CD14-positive monocyte (primary cell): ENCODE results near the gene ACAA1. TPM values are rescaled to one million over a fixed set of nuclear protein-coding genes. Genes with fewer than 3 reads are reported as not detected.
A peak's percentile ranks its signal among the peaks of the same experiment; 100 is the strongest.

Experiments
- DNase-seq, 3 donors: peaks; one replicate each; pipeline ENCODE4 v3.0.0-alpha.2; 2011 to 2022
- H2AFZ ChIP-seq: 2 replicates; pipeline ENCODE4 v1.6.0; 2012; ENCODE audit warnings: mild to moderate bottlenecking, low read depth, low read length, inconsistent platforms; ENCODE audit not compliant: insufficient read depth, poor library complexity, severe bottlenecking
- H3K27ac ChIP-seq, 2 donors: 1 replicate in 1 of 2; 2 replicates in 1 of 2; pipeline ENCODE4 v1.5.1; 2012 to 2013; ENCODE audit warnings: low read length in 2 of 2, control low read depth in 1 of 2, inconsistent platforms in 1 of 2, low read depth in 1 of 2, mild to moderate bottlenecking in 1 of 2
- H3K27me3 ChIP-seq, 2 donors: one replicate each; pipeline versions ENCODE4 v1.6.0 to v1.6.1; 2011 to 2013; ENCODE audit warnings: low read length in 2 of 2; ENCODE audit not compliant: control insufficient read depth in 2 of 2, insufficient read depth in 2 of 2
- H3K36me3 ChIP-seq, 2 donors: replicated peaks in 1 of 2; 1 replicate in 1 of 2; 2 replicates in 1 of 2; pipeline versions ENCODE4 v1.5.1 to v1.6.1; 2012 to 2013; ENCODE audit warnings: low read length in 2 of 2, control low read depth in 1 of 2, inconsistent platforms in 1 of 2, mild to moderate bottlenecking in 1 of 2; ENCODE audit not compliant: insufficient read depth in 2 of 2, control insufficient read depth in 1 of 2
- H3K4me1 ChIP-seq, 2 donors: 1 replicate in 1 of 2; 2 replicates in 1 of 2; pipeline versions ENCODE4 v1.5.1 to v1.6.1; 2012 to 2013; ENCODE audit warnings: low read length in 2 of 2, control low read depth in 1 of 2, inconsistent platforms in 1 of 2, mild to moderate bottlenecking in 1 of 2, moderate library complexity in 1 of 2; ENCODE audit not compliant: insufficient read depth in 2 of 2, control insufficient read depth in 1 of 2
- H3K4me2 ChIP-seq: replicated peaks from 2 replicates; pipeline ENCODE3; 2012; ENCODE audit warnings: low read length, moderate library complexity, mild to moderate bottlenecking; ENCODE audit not compliant: poor library complexity, severe bottlenecking; ENCODE audit errors: extremely low read depth
- H3K4me3 ChIP-seq, 3 experiments: fragments of 200-600 bp in 1 of 3; sonication (generic) in 1 of 3; replicated peaks in 1 of 3; 1 replicate in 2 of 3; 2 replicates in 1 of 3; pipeline ENCODE4 v1.5.1; 2011 to 2013; ENCODE audit warnings: low read length in 3 of 3, mild to moderate bottlenecking in 3 of 3, control low read depth in 2 of 3, low read depth in 2 of 3, inconsistent platforms in 1 of 3, moderate library complexity in 1 of 3
- H3K79me2 ChIP-seq: 2 replicates; pipeline ENCODE4 v1.6.0; 2012; ENCODE audit warnings: mild to moderate bottlenecking, control low read depth, inconsistent platforms, low read length, moderate library complexity; ENCODE audit not compliant: insufficient read depth
- H3K9ac ChIP-seq: 2 replicates; pipeline ENCODE4 v1.6.0; 2017; ENCODE audit warnings: low read length, mild to moderate bottlenecking; ENCODE audit not compliant: insufficient read depth, poor library complexity, severe bottlenecking
- H3K9me3 ChIP-seq, 2 donors: replicated peaks in 1 of 2; 1 replicate in 1 of 2; 2 replicates in 1 of 2; pipeline versions ENCODE4 v1.5.1 to v1.6.1; 2012 to 2013; ENCODE audit warnings: low read length in 2 of 2, control low read depth in 1 of 2; ENCODE audit not compliant: control insufficient read depth in 1 of 2, insufficient read depth in 1 of 2
- H4K20me1 ChIP-seq: 2 replicates; pipeline ENCODE4 v1.6.0; 2012; ENCODE audit warnings: mild to moderate bottlenecking, low read length, control low read depth, moderate library complexity; ENCODE audit not compliant: insufficient read depth
- H3K27ac Mint-ChIP-seq, 7 donors: one replicate each; pipeline ENCODE4 v1.8.0; 2020; ENCODE audit warnings: mild to moderate bottlenecking in 7 of 7, mixed read lengths in 7 of 7, moderate library complexity in 6 of 7, inconsistent platforms in 2 of 7
- H3K27me3 Mint-ChIP-seq, 3 donors: one replicate each; pipeline ENCODE4 v1.8.0; 2021 to 2022; ENCODE audit warnings: low read depth in 3 of 3, mild to moderate bottlenecking in 3 of 3, mixed read lengths in 3 of 3, moderate library complexity in 3 of 3, inconsistent platforms in 1 of 3
- H3K36me3 Mint-ChIP-seq, 2 donors: one replicate each; pipeline ENCODE4 v1.8.0; 2020; ENCODE audit warnings: mixed read lengths in 2 of 2, inconsistent platforms in 1 of 2, mild to moderate bottlenecking in 1 of 2
- H3K4me1 Mint-ChIP-seq: one replicate; pipeline ENCODE4 v1.8.0; 2020; ENCODE audit warnings: mild to moderate bottlenecking, mixed read lengths
- H3K4me3 Mint-ChIP-seq, 2 donors: one replicate each; pipeline ENCODE4 v1.8.0; 2020; ENCODE audit warnings: mild to moderate bottlenecking in 2 of 2, mixed read lengths in 2 of 2, moderate library complexity in 1 of 2
- H3K9me3 Mint-ChIP-seq, 7 donors: one replicate each; pipeline ENCODE4 v1.8.0; 2020 to 2022; ENCODE audit warnings: mixed read lengths in 7 of 7, mild to moderate bottlenecking in 6 of 7, moderate library complexity in 6 of 7, inconsistent platforms in 2 of 7
- CTCF ChIP-seq: fragments of 200-600 bp; IDR thresholded peaks from one replicate; pipeline ENCODE4 v1.8.0; 2022; ENCODE audit warnings: antibody characterized with exemption, mild to moderate bottlenecking
- WGBS: methylation state at CpG from one replicate; pipeline ENCODE4 v1.1.5; 2013; ENCODE audit warnings: missing lambda C conversion rate; ENCODE audit not compliant: insufficient coverage; 5-methylcytosine and 5-hydroxymethylcytosine counted together
- intact Hi-C, 2 donors: fragments of 100-400 bp; cut with micrococcal nuclease; formaldehyde crosslinking; loops; one replicate each; pipeline versions ENCODE4 v1.15.0 to v1.15.1; 2023
- polyA plus RNA-seq, 3 donors: library from polyadenylated mRNA; depleted of rRNA in 1 of 3; unstranded in 2 of 3; stranded (reverse) in 1 of 3; fragments of 300-500 nt in 2 of 3; fragments of >200 nt in 1 of 3; fragmentation: Illumina TruSeq in 2 of 3; gene quantifications; 1 replicate in 2 of 3; 2 replicates in 1 of 3; pipeline ENCODE4 v1.2.3, GENCODE V29; 2012 to 2021

The ACAA1 gene
- polyA plus RNA-seq, 3 donors = 123 to 268 (median 133) TPM

DNA sequence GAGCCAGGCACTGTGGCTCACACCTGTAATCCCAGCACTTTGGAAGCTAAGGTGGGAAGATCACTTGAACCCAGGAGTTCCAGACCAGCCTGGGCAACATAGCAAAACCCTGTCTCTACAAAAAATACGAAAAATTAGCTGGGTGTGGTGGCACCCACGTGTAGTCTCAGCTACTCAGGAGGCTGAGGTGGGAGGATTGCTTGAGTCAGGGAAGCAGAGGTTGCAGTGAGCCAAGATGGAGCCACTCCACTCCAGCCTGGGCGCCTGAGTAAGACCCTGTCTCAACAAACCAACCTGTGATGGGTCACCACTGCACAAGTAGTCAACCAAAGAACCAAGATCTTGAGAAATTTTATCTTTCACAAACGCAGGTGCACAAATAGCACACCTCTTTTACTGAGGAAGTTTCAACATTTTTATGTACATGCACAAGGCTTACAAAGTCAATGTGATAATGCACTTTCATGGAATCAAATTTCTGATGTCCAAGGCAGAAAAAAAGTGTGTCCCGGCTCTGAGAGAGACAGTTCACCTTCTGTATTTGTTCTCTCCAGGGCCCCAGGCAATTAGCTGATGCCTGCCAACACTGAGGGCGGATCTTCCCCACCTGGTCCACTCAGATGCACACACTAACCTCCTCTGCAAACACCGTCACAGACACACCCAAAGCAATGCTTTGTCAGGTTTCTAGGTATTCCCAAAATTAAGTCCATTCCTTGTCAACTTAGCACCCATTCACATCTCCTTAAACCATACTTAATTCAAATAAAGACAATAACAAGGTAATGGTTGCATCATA is 12.4 kb downstream of the ACAA1 start:
- Mint-ChIP-seq H3K27ac (no peak overlapping the region), H3K4me3 (no peak overlapping the region), H3K4me1 (no peaks in the 10 kb centered on the region), H3K36me3 (peaks cover 87 to 97% of the 10 kb centered on the region in 2 donors), H3K9me3 (no peaks in the 10 kb centered on the region), H3K27me3 (no peaks in the 10 kb centered on the region)
- no peaks in the 10 kb centered on the region for H3K27me3 ChIP-seq
- H3K4me1 ChIP-seq = no peaks in the 10 kb centered on the region
- DNase-seq = no peak
- 97% methylated on average over 4 of the region's 7 CpGs for WGBS
- no peak for TF ChIP-seq CTCF
- H3K4me3 ChIP-seq = no peak overlapping the region
- H3K27ac ChIP-seq = no peak overlapping the region
- peaks cover 8% of the 10 kb centered on the region for H3K79me2 ChIP-seq
- intact Hi-C loops = no loop called here
- no peaks in the 10 kb centered on the region for H3K9me3 ChIP-seq
- H3K36me3 ChIP-seq = peaks cover 95 to 100% of the 10 kb centered on the region in 2 donors
- H3K4me2 ChIP-seq = no peak overlapping the region
- no peak overlapping the region for H3K9ac ChIP-seq
- no peak overlapping the region for H2AFZ ChIP-seq
- H4K20me1 ChIP-seq = peaks cover 95% of the 10 kb centered on the region

GRCh38 chr3:38122712-38123290 is 14.1 kb downstream of the ACAA1 start:
- Mint-ChIP-seq H3K27ac (peak overlapping the region in 3 of 7 donors; percentile 12 to 46 (median 15)), H3K4me3 (no peak overlapping the region), H3K27me3 (no peaks in the 10 kb centered on the region), H3K9me3 (no peaks in the 10 kb centered on the region), H3K4me1 (peaks cover 10% of the 10 kb centered on the region), H3K36me3 (peaks cover 91 to 97% of the 10 kb centered on the region in 2 donors)
- WGBS = 99% methylated on average over 9 of the region's 9 CpGs
- no peak for TF ChIP-seq CTCF
- no peak overlapping the region for H3K9ac ChIP-seq
- peaks cover 80 to 98% of the 10 kb centered on the region in 2 donors for H3K36me3 ChIP-seq
- no peak overlapping the region for H3K27ac ChIP-seq
- H3K4me3 ChIP-seq = no peak overlapping the region
- H2AFZ ChIP-seq = no peak overlapping the region
- H4K20me1 ChIP-seq = peaks cover 96% of the 10 kb centered on the region
- peaks cover 2% of the 10 kb centered on the region for H3K79me2 ChIP-seq
- H3K27me3 ChIP-seq = no peaks in the 10 kb centered on the region
- H3K4me1 ChIP-seq = peaks cover 0 to 5% of the 10 kb centered on the region in 2 donors
- no peak overlapping the region for H3K4me2 ChIP-seq
- no peak for DNase-seq
- intact Hi-C loops = no loop called here
- H3K9me3 ChIP-seq = no peaks in the 10 kb centered on the region
